GM12878 (cell line): ENCODE measurements around the gene MRPL50. TPM values are rescaled to one million over a fixed set of nuclear protein-coding genes. Genes with fewer than 3 reads are reported as not detected.

Source experiments
- ATAC-seq: fragments of 200-7000 bp; cut with Tn5 transposase; 3 replicates; pipeline ENCODE4 v1.9.1; 2020; ENCODE audit warnings: mild to moderate bottlenecking, moderate library complexity
- BruUV-seq: library from RNA; stranded (reverse); fragments of 400-500 nt; replicated peaks from 2 replicates; lab custom pipeline; 2021; lab: Mats Ljungman, UMichigan
- CTCF ChIA-PET: fragments of 300-600 bp; sonication (Branson Sonifier 250); formaldehyde crosslinking; extraction: SDS; loops from one replicate; lab custom pipeline; 2021; ENCODE audit warnings: inconsistent platforms; lab: Yijun Ruan, JAX
- POLR2A ChIA-PET: fragments of 350-600 bp; formaldehyde crosslinking; extraction: SDS; loops from one replicate; lab custom pipeline; 2021; ENCODE audit warnings: inconsistent platforms; lab: Charles Lee
- RAD21 ChIA-PET: fragments of 300-600 bp; sonication (Branson Sonifier 250); formaldehyde crosslinking; loops from one replicate; lab custom pipeline; 2023; ENCODE audit warnings: antibody characterized with exemption; ENCODE audit not compliant: unreplicated experiment; lab: Charles Lee
- SMC1A ChIA-PET: fragments of 300-600 bp; sonication (Branson Sonifier 250); formaldehyde crosslinking; loops from one replicate; lab custom pipeline; 2023; ENCODE audit not compliant: unreplicated experiment, uncharacterized antibody; lab: Charles Lee
- DNase-seq: peaks from one replicate; pipeline ENCODE4 v3.0.0-alpha.2; 2011; ENCODE audit warnings: low read depth, low spot score
- FAIRE-seq: peaks from 3 replicates; lab custom pipeline; 2011; peaks lifted over from hg19 to GRCh38; lab: Jason Lieb, UNC
- H2AFZ ChIP-seq: 2 replicates; pipeline ENCODE4 v1.6.0; 2011; ENCODE audit warnings: low read depth, low read length, control low read depth; ENCODE audit not compliant: control insufficient read depth
- H3K27ac ChIP-seq: 2 replicates; pipeline ENCODE4 v1.5.1; 2011; ENCODE audit warnings: control low read depth; ENCODE audit not compliant: control insufficient read depth, insufficient read depth
- H3K27me3 ChIP-seq, 2 experiments: replicated peaks in 1 of 2; 2 replicates each; pipeline versions ENCODE4 v1.6.0 to v1.6.1; 2011; ENCODE audit warnings: low read length in 1 of 2; ENCODE audit not compliant: control insufficient read depth in 2 of 2, insufficient read depth in 2 of 2
- H3K36me3 ChIP-seq, 2 experiments: 2 replicates each; pipeline ENCODE4 v1.5.1; 2011; ENCODE audit warnings: low read length in 1 of 2; ENCODE audit not compliant: control insufficient read depth in 2 of 2, insufficient read depth in 2 of 2
- H3K4me1 ChIP-seq: 2 replicates; pipeline ENCODE4 v1.6.1; 2011; ENCODE audit warnings: mild to moderate bottlenecking, low read length, moderate library complexity, mixed read lengths; ENCODE audit not compliant: control insufficient read depth, insufficient read depth
- H3K4me2 ChIP-seq: 2 replicates; pipeline ENCODE4 v1.6.0; 2011; ENCODE audit warnings: control low read depth; ENCODE audit not compliant: control insufficient read depth, insufficient read depth
- H3K4me3 ChIP-seq: fragments of 200-600 bp; sonication (generic); 2 replicates; pipeline ENCODE4 v1.5.1; 2016
- H3K79me2 ChIP-seq: 2 replicates; pipeline ENCODE4 v1.6.0; 2011; ENCODE audit warnings: low read length; ENCODE audit not compliant: control insufficient read depth, insufficient read depth
- H3K9ac ChIP-seq: 2 replicates; pipeline ENCODE4 v1.8.0; 2011; ENCODE audit warnings: low read length, control low read depth, mixed read lengths; ENCODE audit not compliant: control insufficient read depth, insufficient read depth
- H3K9me3 ChIP-seq: replicated peaks from 3 replicates; pipeline ENCODE4 v1.5.1; 2011; ENCODE audit warnings: mild to moderate bottlenecking, low read length; ENCODE audit not compliant: control insufficient read depth, insufficient read depth
- H4K20me1 ChIP-seq: 2 replicates; pipeline ENCODE4 v1.6.0; 2011; ENCODE audit not compliant: control insufficient read depth, insufficient read depth
- CEBPB ChIP-seq, 2 experiments: fragments of 150-350 bp in 1 of 2; IDR thresholded peaks; 2 replicates each; pipeline ENCODE4 v1.6.1; 2012 to 2014; ENCODE audit warnings: low read depth in 2 of 2, low read length in 2 of 2, borderline replicate concordance in 1 of 2, inconsistent platforms in 1 of 2
- CREB1 ChIP-seq: IDR thresholded peaks from 2 replicates; pipeline ENCODE4 v1.6.1; 2012; ENCODE audit warnings: low read depth, mild to moderate bottlenecking, inconsistent platforms
- DPF2 ChIP-seq: fragments of 450-650 bp; IDR thresholded peaks from 2 replicates; pipeline ENCODE4 v1.6.1; 2017; ENCODE audit warnings: mild to moderate bottlenecking
- EED ChIP-seq: sonication (generic); IDR thresholded peaks from 2 replicates; pipeline ENCODE4 v1.6.1; 2016; ENCODE audit warnings: antibody characterized with exemption, low read depth
- IKZF2 ChIP-seq, 2 experiments: fragments of 450-650 bp; IDR thresholded peaks; 2 replicates each; pipeline ENCODE4 v1.6.1; 2017; ENCODE audit warnings: mild to moderate bottlenecking in 2 of 2, moderate library complexity in 2 of 2
- MEF2B ChIP-seq: fragments of 450-650 bp; IDR thresholded peaks from 2 replicates; pipeline ENCODE4 v1.6.1; 2018; ENCODE audit warnings: mild to moderate bottlenecking, moderate library complexity; ENCODE audit not compliant: partially characterized antibody, poor library complexity, severe bottlenecking
- NR2C1 ChIP-seq: fragments of 450-650 bp; IDR thresholded peaks from 2 replicates; pipeline ENCODE4 v1.6.1; 2017; ENCODE audit warnings: antibody characterized with exemption, mild to moderate bottlenecking, moderate library complexity
- POLR2A ChIP-seq: IDR thresholded peaks from 2 replicates; pipeline ENCODE4 v1.6.1; 2011; ENCODE audit warnings: low read depth, mild to moderate bottlenecking, low read length
- SMARCA5 ChIP-seq: fragments of 450-650 bp; IDR thresholded peaks from 2 replicates; pipeline ENCODE4 v1.6.1; 2017; ENCODE audit warnings: mild to moderate bottlenecking
- STAT1 ChIP-seq: fragments of 450-650 bp; conservative IDR thresholded peaks from 2 replicates; pipeline ENCODE4 v1.6.1; 2014; ENCODE audit warnings: antibody characterized with exemption, mild to moderate bottlenecking
- SUPT20H ChIP-seq: IDR thresholded peaks from 2 replicates; pipeline ENCODE4 v1.6.1; 2011; ENCODE audit warnings: low read depth, mild to moderate bottlenecking, low read length, moderate library complexity, borderline replicate concordance; ENCODE audit not compliant: control insufficient read depth
- TARDBP ChIP-seq: IDR thresholded peaks from 2 replicates; pipeline ENCODE4 v1.6.1; 2016; ENCODE audit warnings: borderline replicate concordance
- YY1 ChIP-seq: IDR thresholded peaks from 2 replicates; pipeline ENCODE4 v1.6.1; 2011; ENCODE audit warnings: low read depth, mild to moderate bottlenecking, low read length
- in situ Hi-C: fragments of 300-500 bp; cut with MboI; formaldehyde crosslinking; loops from 9 replicates; pipeline ENCODE4 v1.14.3; 2018; ENCODE audit warnings: mixed read lengths
- intact Hi-C: fragments of 100-400 bp; cut with micrococcal nuclease; formaldehyde crosslinking; loops from one replicate; pipeline ENCODE4 v1.14.2; 2022; ENCODE audit not compliant: unreplicated experiment
- polyA plus RNA-seq, 11 experiments: library from polyadenylated mRNA; depleted of rRNA in 4 of 11; unstranded in 6 of 11; stranded (reverse) in 5 of 11; fragments of >200 nt; fragmentation: Nextera tagmentation in 4 of 11; fragmentation: Illumina TruSeq in 1 of 11; extraction: Ambion mirVana in 4 of 11; extraction: Trizol in 1 of 11; gene quantifications; 1 replicate in 1 of 11; 2 replicates in 10 of 11; pipeline versions ENCODE4 v1.2.1 to v1.2.3, GENCODE V29; 2011 to 2016; ENCODE audit warnings: inconsistent platforms in 2 of 11, missing spikeins in 2 of 11, low read depth in 1 of 11
- total RNA-seq, 4 experiments: library from RNA; depleted of rRNA in 3 of 4; stranded (reverse); fragments of >200 nt in 3 of 4; fragmentation: Illumina TruSeq in 1 of 4; extraction: Trizol in 1 of 4; gene quantifications; 2 replicates each; pipeline versions ENCODE4 v1.2.1 to v1.2.3, GENCODE V29; 2013 to 2021
- TF ChIP-seq, protein P1 (sequence below): fragments of 450-650 bp; IDR thresholded peaks from 2 replicates; pipeline ENCODE4 v1.6.1; 2018; ENCODE audit warnings: borderline replicate concordance, mild to moderate bottlenecking; ENCODE audit not compliant: partially characterized antibody

The MRPL50 gene
- total and polyA plus RNA-seq, 10 of the 15 experiments (the other 5 are each of a cell fraction or from before 2014, with no cell fraction given), result 12.8 to 79.4 (median 27.9) TPM

DNA sequence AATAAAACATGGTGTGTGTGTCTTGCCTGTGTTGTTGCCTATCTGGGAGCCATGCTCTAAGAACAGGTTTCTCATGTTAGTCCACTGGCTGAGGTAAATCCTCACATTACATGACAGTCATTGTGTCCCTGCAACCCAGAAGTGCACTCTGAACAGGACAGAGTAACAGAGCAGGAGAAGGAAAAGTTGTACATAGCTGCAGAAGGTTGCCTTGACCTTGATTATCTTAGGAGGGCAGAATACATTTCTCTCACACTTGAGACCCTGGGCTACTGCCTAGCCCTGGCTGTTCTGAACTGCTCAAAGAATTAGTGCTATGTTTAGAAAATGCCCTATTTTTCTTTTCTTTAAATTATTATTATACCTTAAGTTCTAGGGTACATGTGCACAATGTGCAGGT is 17.2 kb upstream of the MRPL50 start (continued):
- TF ChIP-seq, protein P1, sequence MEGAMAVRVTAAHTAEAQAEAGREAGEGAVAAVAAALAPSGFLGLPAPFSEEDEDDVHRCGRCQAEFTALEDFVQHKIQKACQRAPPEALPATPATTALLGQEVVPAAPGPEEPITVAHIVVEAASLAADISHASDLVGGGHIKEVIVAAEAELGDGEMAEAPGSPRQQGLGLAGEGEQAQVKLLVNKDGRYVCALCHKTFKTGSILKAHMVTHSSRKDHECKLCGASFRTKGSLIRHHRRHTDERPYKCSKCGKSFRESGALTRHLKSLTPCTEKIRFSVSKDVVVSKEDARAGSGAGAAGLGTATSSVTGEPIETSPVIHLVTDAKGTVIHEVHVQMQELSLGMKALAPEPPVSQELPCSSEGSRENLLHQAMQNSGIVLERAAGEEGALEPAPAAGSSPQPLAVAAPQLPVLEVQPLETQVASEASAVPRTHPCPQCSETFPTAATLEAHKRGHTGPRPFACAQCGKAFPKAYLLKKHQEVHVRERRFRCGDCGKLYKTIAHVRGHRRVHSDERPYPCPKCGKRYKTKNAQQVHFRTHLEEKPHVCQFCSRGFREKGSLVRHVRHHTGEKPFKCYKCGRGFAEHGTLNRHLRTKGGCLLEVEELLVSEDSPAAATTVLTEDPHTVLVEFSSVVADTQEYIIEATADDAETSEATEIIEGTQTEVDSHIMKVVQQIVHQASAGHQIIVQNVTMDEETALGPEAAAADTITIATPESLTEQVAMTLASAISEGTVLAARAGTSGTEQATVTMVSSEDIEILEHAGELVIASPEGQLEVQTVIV, result no peak
- TF ChIP-seq YY1 (no peak), SUPT20H (no peak), NR2C1 (no peak)

DNA sequence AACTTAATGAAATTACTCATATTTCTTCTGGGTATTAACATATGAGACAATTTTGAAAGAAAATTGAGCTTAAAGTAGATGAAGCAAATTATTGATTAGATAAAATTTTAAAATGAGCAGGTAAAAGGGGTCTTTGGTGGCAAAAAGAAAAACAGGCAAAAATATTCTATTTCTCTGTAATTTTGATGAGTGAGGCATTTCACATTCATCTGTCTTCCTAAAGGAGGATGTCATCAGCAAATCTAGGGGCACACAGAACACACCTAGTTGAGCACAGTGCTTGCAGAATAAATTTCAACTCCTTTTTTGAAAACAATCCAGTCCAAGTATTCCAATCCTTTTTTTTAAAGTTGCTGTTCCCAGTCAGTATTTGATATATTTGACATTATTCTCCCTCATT is 16.4 kb upstream of the MRPL50 start:
- no peak for FAIRE-seq
- Histone ChIP-seq H2AFZ (no peak overlapping the region), H3K27ac (no peak overlapping the region), H3K79me2 (no peaks in the 10 kb centered on the region), H3K36me3 (no peaks in the 10 kb centered on the region), H3K27me3 (no peaks in the 10 kb centered on the region), H3K9me3 (peaks cover 4% of the 10 kb centered on the region), H3K4me3 (no peak overlapping the region), H3K4me2 (no peak overlapping the region), H3K4me1 (no peaks in the 10 kb centered on the region), H4K20me1 (no peaks in the 10 kb centered on the region), H3K9ac (no peak overlapping the region)
- POLR2A ChIA-PET, result no interaction called here
- DNase-seq, result no peak
- RAD21 ChIA-PET, result no interaction called here
- in situ Hi-C loops (no loop called here), intact Hi-C loops (no loop called here)
- CTCF ChIA-PET, result interaction anchor here (1.3 to 1.7 kb wide), 2 partner anchors 12 to 28 kb away, joined by 3 to 5 read pairs; no protein-coding TSS in a partner anchor
- TF ChIP-seq EED (no peak), CEBPB (IDR thresholded peaks at IDR 0.05; ENCODE audit: borderline replicate concordance in 1 of 2, low read depth in 2 of 2, low read length in 2 of 2) (no peak), MEF2B (no peak), SMARCA5 (no peak), POLR2A (no peak), CREB1 (no peak), DPF2 (no peak), TARDBP (no peak), STAT1 (no peak), IKZF2 (IDR thresholded peaks at IDR 0.05) (no peak)
- no TSS peak for BruUV-seq
- ATAC-seq, result no peak
- SMC1A ChIA-PET, result no interaction called here
